ENCODE data around the gene FAM200C. TPM values are rescaled to one million over a fixed set of nuclear protein-coding genes. Genes with fewer than 3 reads are reported as not detected.

Gene FAM200C
- total and polyA plus RNA-seq, 9 of the 15 experiments (the other 6 are each of a cell fraction or from before 2014, with no cell fraction given): 1.3 to 7.0 (median 1.8) TPM

DNA sequence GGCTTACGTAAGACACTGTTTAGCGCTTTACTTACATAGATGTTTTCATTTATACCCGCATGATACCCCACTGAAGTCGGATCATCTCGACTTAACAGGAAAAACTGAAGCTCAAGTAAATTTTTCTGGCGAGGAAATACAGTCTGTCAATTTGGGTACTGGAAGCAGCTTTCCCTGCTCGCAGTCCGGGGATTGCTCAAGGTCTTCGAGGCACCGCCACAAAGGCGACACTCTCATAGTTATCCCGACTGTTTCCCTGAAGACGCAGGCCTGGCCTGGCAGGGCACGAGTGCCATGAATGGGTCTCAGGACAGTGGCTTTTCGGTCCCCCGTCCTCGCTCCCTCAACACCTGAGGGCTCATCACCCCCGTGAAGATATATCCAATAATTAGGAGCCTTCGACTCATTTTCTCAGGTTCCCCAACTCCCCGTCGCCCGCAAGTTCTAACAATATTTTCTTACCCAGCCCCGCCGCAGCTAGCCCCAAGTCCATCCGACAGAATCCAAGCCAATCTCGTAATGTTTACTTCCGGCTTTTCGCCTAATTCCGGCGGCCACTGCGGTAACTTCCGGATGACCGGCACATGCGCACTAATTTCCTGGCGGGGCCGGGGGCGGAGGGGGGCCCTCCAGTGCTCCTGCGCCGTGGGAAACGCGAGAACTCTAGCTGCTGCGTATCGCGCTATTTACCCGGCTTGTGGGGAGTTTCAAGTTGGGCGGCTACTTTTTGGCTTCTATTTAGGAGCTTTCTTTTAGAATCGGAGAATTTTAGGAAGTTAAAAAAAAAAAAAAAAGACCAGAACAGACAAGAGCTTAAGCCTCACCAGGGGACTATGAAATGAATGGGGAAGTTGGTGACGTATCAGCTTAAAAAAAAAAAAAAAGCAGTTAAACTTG is 19.0 kb upstream of the FAM200C start, which contains the start of gene SLU7 (continued):
- TF ChIP-seq, protein P1, sequence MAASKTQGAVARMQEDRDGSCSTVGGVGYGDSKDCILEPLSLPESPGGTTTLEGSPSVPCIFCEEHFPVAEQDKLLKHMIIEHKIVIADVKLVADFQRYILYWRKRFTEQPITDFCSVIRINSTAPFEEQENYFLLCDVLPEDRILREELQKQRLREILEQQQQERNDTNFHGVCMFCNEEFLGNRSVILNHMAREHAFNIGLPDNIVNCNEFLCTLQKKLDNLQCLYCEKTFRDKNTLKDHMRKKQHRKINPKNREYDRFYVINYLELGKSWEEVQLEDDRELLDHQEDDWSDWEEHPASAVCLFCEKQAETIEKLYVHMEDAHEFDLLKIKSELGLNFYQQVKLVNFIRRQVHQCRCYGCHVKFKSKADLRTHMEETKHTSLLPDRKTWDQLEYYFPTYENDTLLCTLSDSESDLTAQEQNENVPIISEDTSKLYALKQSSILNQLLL (CRISPR knock-in tag; IDR thresholded peaks at IDR 0.05; ENCODE audit: borderline replicate concordance): no peak
- TF ChIP-seq, protein P2, sequence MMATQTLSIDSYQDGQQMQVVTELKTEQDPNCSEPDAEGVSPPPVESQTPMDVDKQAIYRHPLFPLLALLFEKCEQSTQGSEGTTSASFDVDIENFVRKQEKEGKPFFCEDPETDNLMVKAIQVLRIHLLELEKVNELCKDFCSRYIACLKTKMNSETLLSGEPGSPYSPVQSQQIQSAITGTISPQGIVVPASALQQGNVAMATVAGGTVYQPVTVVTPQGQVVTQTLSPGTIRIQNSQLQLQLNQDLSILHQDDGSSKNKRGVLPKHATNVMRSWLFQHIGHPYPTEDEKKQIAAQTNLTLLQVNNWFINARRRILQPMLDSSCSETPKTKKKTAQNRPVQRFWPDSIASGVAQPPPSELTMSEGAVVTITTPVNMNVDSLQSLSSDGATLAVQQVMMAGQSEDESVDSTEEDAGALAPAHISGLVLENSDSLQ (IDR thresholded peaks at IDR 0.05): no peak
- TF ChIP-seq ETV6 (IDR thresholded peaks at IDR 0.05; ENCODE audit: borderline replicate concordance in 1 of 2, low read depth in 2 of 2, low read length in 1 of 2) (no peak), ETV6 (CRISPR knock-in tag; IDR thresholded peaks at IDR 0.05; ENCODE audit: borderline replicate concordance) (no peak), HNRNPUL1 (IDR thresholded peaks at IDR 0.05; ENCODE audit: low read length) (no peak), HMGN3 (IDR thresholded peaks at IDR 0.05; ENCODE audit: borderline replicate concordance, extremely low read depth, insufficient read length, low read depth, low read length) (no peak), DMBX1 (CRISPR knock-in tag; IDR thresholded peaks at IDR 0.05; ENCODE audit: borderline replicate concordance) (no peak), BMI1 (IDR thresholded peaks at IDR 0.05; ENCODE audit: low read length) (no peak), ARID1B (IDR thresholded peaks at IDR 0.05) (no peak), PML (IDR thresholded peaks at IDR 0.05; ENCODE audit: low read length) (peak; percentile 78; the same call in 1 of the 2 replicates), PRPF4 (IDR thresholded peaks at IDR 0.05; ENCODE audit: insufficient read depth, low read depth, low read length, poor library complexity, severe bottlenecking) (no peak), JUN (IDR thresholded peaks at IDR 0.05; ENCODE audit: borderline replicate concordance, low read depth, low read length) (no peak), JUN (CRISPR knock-in tag; IDR thresholded peaks at IDR 0.05; ENCODE audit: borderline replicate concordance) (no peak), SP2 (IDR thresholded peaks at IDR 0.05; ENCODE audit: extremely low read depth, low read depth, low read length, poor library complexity, severe bottlenecking) (no peak), ZZZ3 (IDR thresholded peaks at IDR 0.05) (no peak), ILK (tag; IDR thresholded peaks at IDR 0.05; ENCODE audit: borderline replicate concordance, low read depth) (no peak), KDM4B (IDR thresholded peaks at IDR 0.05; ENCODE audit: borderline replicate concordance in 2 of 2, low read depth in 1 of 2) (no peak), PPARD (CRISPR knock-in tag; IDR thresholded peaks at IDR 0.05) (no peak)
- TF ChIP-seq, protein P3, sequence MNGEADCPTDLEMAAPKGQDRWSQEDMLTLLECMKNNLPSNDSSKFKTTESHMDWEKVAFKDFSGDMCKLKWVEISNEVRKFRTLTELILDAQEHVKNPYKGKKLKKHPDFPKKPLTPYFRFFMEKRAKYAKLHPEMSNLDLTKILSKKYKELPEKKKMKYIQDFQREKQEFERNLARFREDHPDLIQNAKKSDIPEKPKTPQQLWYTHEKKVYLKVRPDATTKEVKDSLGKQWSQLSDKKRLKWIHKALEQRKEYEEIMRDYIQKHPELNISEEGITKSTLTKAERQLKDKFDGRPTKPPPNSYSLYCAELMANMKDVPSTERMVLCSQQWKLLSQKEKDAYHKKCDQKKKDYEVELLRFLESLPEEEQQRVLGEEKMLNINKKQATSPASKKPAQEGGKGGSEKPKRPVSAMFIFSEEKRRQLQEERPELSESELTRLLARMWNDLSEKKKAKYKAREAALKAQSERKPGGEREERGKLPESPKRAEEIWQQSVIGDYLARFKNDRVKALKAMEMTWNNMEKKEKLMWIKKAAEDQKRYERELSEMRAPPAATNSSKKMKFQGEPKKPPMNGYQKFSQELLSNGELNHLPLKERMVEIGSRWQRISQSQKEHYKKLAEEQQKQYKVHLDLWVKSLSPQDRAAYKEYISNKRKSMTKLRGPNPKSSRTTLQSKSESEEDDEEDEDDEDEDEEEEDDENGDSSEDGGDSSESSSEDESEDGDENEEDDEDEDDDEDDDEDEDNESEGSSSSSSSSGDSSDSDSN (IDR thresholded peaks at IDR 0.05; ENCODE audit: borderline replicate concordance in 1 of 2, low read depth in 2 of 2, low read length in 2 of 2): peak in 1 of 2 experiments; percentile 23; a peak in 1 of 4 replicates

Data from K562 (cell line).